Measurements from ENCODE around the gene ELFN1. TPM values are rescaled to one million over a fixed set of nuclear protein-coding genes. Genes with fewer than 3 reads are reported as not detected.

ELFN1 gene
- total RNA-seq, 1 donor, result 1.6 TPM

GRCh38 chr7:1727079-1727478 is 57.0 kb downstream of the ELFN1 start:
- no peak for TF ChIP-seq CTCF (IDR thresholded peaks at IDR 0.05; ENCODE audit: insufficient read depth, low read length)
- no peak for DNase-seq (ENCODE audit: low read depth)
- no peak overlapping the region for H3K4me3 ChIP-seq (ENCODE audit: low read depth, low read length)

- DNase-seq (ENCODE audit: low read depth), result no peak
- no peak overlapping the region for H3K4me3 ChIP-seq (ENCODE audit: low read depth, low read length)
- no peak for TF ChIP-seq CTCF (IDR thresholded peaks at IDR 0.05; ENCODE audit: insufficient read depth, low read length)
These were observed 57.9 kb downstream of the ELFN1 start for GRCh38 chr7:1727812-1728570.

- no peak for DNase-seq (ENCODE audit: low read depth)
- no peak overlapping the region for H3K4me3 ChIP-seq (ENCODE audit: low read depth, low read length)
- TF ChIP-seq CTCF (IDR thresholded peaks at IDR 0.05; ENCODE audit: insufficient read depth, low read length), result no peak
These were observed 59.1 kb downstream of the ELFN1 start for GRCh38 chr7:1729183-1729582.

GRCh38 chr7:1729773-1730172 is 59.7 kb downstream of the ELFN1 start:
- no peak overlapping the region for H3K4me3 ChIP-seq (ENCODE audit: low read depth, low read length)
- no peak for DNase-seq (ENCODE audit: low read depth)

GRCh38 chr7:1732072-1732471 is 62.0 kb downstream of the ELFN1 start:
- no peak overlapping the region for H3K4me3 ChIP-seq (ENCODE audit: low read depth, low read length)
- DNase-seq (ENCODE audit: low read depth), result no peak
- no peak for TF ChIP-seq CTCF (IDR thresholded peaks at IDR 0.05; ENCODE audit: insufficient read depth, low read length)

More at GRCh38 chr7:1729773-1730172, 59.7 kb downstream of the ELFN1 start:
- no peak for TF ChIP-seq CTCF (IDR thresholded peaks at IDR 0.05; ENCODE audit: insufficient read depth, low read length)

- no peak for DNase-seq (ENCODE audit: low read depth)
- no peak overlapping the region for H3K4me3 ChIP-seq (ENCODE audit: low read depth, low read length)
- TF ChIP-seq CTCF (IDR thresholded peaks at IDR 0.05; ENCODE audit: insufficient read depth, low read length), result no peak
These were observed 62.6 kb downstream of the ELFN1 start for GRCh38 chr7:1732645-1733044.
